HepG2 (cell line): Measurements from ENCODE around the gene ADAMTS14. TPM values are rescaled to one million over a fixed set of nuclear protein-coding genes. Genes with fewer than 3 reads are reported as not detected.

Experiments
- ATAC-seq: fragments of 200-7000 bp; cut with Tn5 transposase; 3 replicates; pipeline ENCODE4 v1.9.1; 2020; ENCODE audit warnings: mild to moderate bottlenecking, moderate library complexity
- BruUV-seq: library from RNA; stranded (reverse); fragments of 400-500 nt; replicated peaks from 2 replicates; lab custom pipeline; 2021; lab: Mats Ljungman, UMichigan
- CTCF ChIA-PET: fragments of 300-600 bp; formaldehyde crosslinking; extraction: SDS; loops from one replicate; lab custom pipeline; 2021; ENCODE audit warnings: low total read pairs, inconsistent platforms, low intra/inter-chr PET ratio; lab: Yijun Ruan, JAX
- POLR2A ChIA-PET: fragments of 350-600 bp; sonication (Branson Sonifier 250); formaldehyde crosslinking; loops from one replicate; lab custom pipeline; 2020; ENCODE audit warnings: antibody characterized with exemption, inconsistent platforms; lab: Yijun Ruan, JAX
- DNase-seq: peaks from one replicate; pipeline ENCODE4 v3.0.0-alpha.2; 2015; ENCODE audit warnings: low spot score
- FAIRE-seq: peaks from 3 replicates; lab custom pipeline; 2011; peaks lifted over from hg19 to GRCh38; lab: Jason Lieb, UNC
- H2AFZ ChIP-seq: one replicate; pipeline ENCODE4 v1.6.1; 2011; ENCODE audit warnings: low read length, inconsistent platforms
- H3K27ac ChIP-seq: fragments of 300-600 bp; 3 replicates; pipeline ENCODE4 v1.8.0; 2011; ENCODE audit warnings: mixed run types, mild to moderate bottlenecking, mixed read lengths, low read length, inconsistent platforms; ENCODE audit not compliant: insufficient read depth; ENCODE audit errors: extremely low read length
- H3K27me3 ChIP-seq, 2 experiments: fragments of 200-600 bp in 1 of 2; 2 replicates in 1 of 2; 3 replicates in 1 of 2; pipeline versions ENCODE4 v1.6.0 to v1.8.0; 2011; ENCODE audit warnings: low read length in 2 of 2, mild to moderate bottlenecking in 2 of 2, moderate library complexity in 2 of 2, inconsistent platforms in 1 of 2; ENCODE audit not compliant: insufficient read depth in 2 of 2, control insufficient read depth in 1 of 2
- H3K36me3 ChIP-seq, 2 experiments: fragments of 200-600 bp in 1 of 2; replicated peaks in 1 of 2; 2 replicates in 1 of 2; 3 replicates in 1 of 2; pipeline versions ENCODE4 v1.5.1 to v1.8.0; 2011; ENCODE audit warnings: low read length in 2 of 2, inconsistent platforms in 1 of 2; ENCODE audit not compliant: insufficient read depth in 2 of 2, control insufficient read depth in 1 of 2
- H3K4me1 ChIP-seq: 2 replicates; pipeline ENCODE4 v1.5.1; 2012; ENCODE audit warnings: low read length, inconsistent platforms; ENCODE audit not compliant: insufficient read depth
- H3K4me2 ChIP-seq: 2 replicates; pipeline ENCODE4 v1.6.0; 2011; ENCODE audit warnings: low read depth, low read length, inconsistent platforms
- H3K4me3 ChIP-seq, 3 experiments: fragments of 200-600 bp in 1 of 3; sonication (generic), shearing (Covaris generic) in 1 of 3; replicated peaks in 1 of 3; 2 replicates each; pipeline ENCODE4 v1.5.1; 2011 to 2016; ENCODE audit warnings: low read length in 3 of 3, inconsistent platforms in 2 of 3, low read depth in 2 of 3, mild to moderate bottlenecking in 2 of 3, control low read depth in 1 of 3, mixed read lengths in 1 of 3; ENCODE audit not compliant: insufficient read depth in 1 of 3
- H3K79me2 ChIP-seq: one replicate; pipeline ENCODE4 v1.6.1; 2011; ENCODE audit warnings: low read length, inconsistent platforms; ENCODE audit not compliant: insufficient read depth
- H3K9ac ChIP-seq: 2 replicates; pipeline ENCODE4 v1.6.0; 2011; ENCODE audit warnings: mild to moderate bottlenecking, low read depth, low read length, inconsistent platforms; ENCODE audit not compliant: insufficient read depth
- H3K9me3 ChIP-seq: 2 replicates; pipeline ENCODE4 v1.5.1; 2012; ENCODE audit warnings: mild to moderate bottlenecking, low read length
- H4K20me1 ChIP-seq: 2 replicates; pipeline ENCODE4 v1.6.0; 2011; ENCODE audit warnings: inconsistent platforms, mild to moderate bottlenecking, low read length, moderate library complexity; ENCODE audit not compliant: insufficient read depth
- CSRNP2 ChIP-seq: sonication (generic); formaldehyde crosslinking; conservative IDR thresholded peaks from 2 replicates; pipeline ENCODE4 v1.8.0; 2022; ENCODE audit warnings: low read depth, missing genetic modification reagents
- EEA1 ChIP-seq: sonication (generic); formaldehyde crosslinking; IDR thresholded peaks from 2 replicates; pipeline ENCODE4 v1.5.1; 2020; ENCODE audit warnings: mild to moderate bottlenecking, missing genetic modification reagents, borderline replicate concordance
- FOXP4 ChIP-seq: sonication (generic); formaldehyde crosslinking; IDR thresholded peaks from 2 replicates; pipeline ENCODE4 v1.4.0; 2020; ENCODE audit warnings: missing genetic modification reagents
- PATZ1 ChIP-seq: sonication (generic); formaldehyde crosslinking; IDR thresholded peaks from 2 replicates; pipeline ENCODE4 v1.4.0; 2020; ENCODE audit warnings: missing genetic modification reagents
- RFX5 ChIP-seq: IDR thresholded peaks from 2 replicates; pipeline ENCODE4 v1.6.1; 2011; ENCODE audit warnings: low read depth, low read length, improper control_type of control experiment
- TAF15 ChIP-seq: fragments of 200-400 bp; formaldehyde crosslinking; IDR thresholded peaks from one replicate; pipeline ENCODE4 v1.6.1; 2018; ENCODE audit warnings: mild to moderate bottlenecking, low read depth, low read length; ENCODE audit not compliant: poor library complexity, severe bottlenecking
- TRIM24 ChIP-seq: sonication (generic); formaldehyde crosslinking; IDR thresholded peaks from 2 replicates; pipeline ENCODE4 v1.8.0; 2022; ENCODE audit warnings: mild to moderate bottlenecking, missing genetic modification reagents
- ZBTB21 ChIP-seq: sonication (generic); formaldehyde crosslinking; IDR thresholded peaks from 2 replicates; pipeline ENCODE4 v1.4.0; 2020; ENCODE audit warnings: missing genetic modification reagents
- ZNF20 ChIP-seq: sonication (generic); formaldehyde crosslinking; IDR thresholded peaks from 2 replicates; pipeline ENCODE4 v1.4.0; 2020; ENCODE audit warnings: mild to moderate bottlenecking, moderate library complexity, missing genetic modification reagents
- ZNF264 ChIP-seq: sonication (generic); formaldehyde crosslinking; IDR thresholded peaks from 2 replicates; pipeline ENCODE4 v1.4.0; 2020; ENCODE audit warnings: missing genetic modification reagents
- ZNF383 ChIP-seq: sonication (generic); formaldehyde crosslinking; IDR thresholded peaks from 2 replicates; pipeline ENCODE4 v1.4.0; 2020; ENCODE audit warnings: missing genetic modification reagents, mild to moderate bottlenecking, borderline replicate concordance
- ZNF556 ChIP-seq: sonication (generic); formaldehyde crosslinking; IDR thresholded peaks from 2 replicates; pipeline ENCODE4 v1.4.0; 2020; ENCODE audit warnings: mild to moderate bottlenecking, missing genetic modification reagents, borderline replicate concordance
- ZNF776 ChIP-seq: sonication (generic); formaldehyde crosslinking; IDR thresholded peaks from 2 replicates; pipeline ENCODE4 v1.4.0; 2020; ENCODE audit warnings: mild to moderate bottlenecking, missing genetic modification reagents
- WGBS: methylation state at CpG from one replicate; pipeline ENCODE4 v1.1.6; 2017; ENCODE audit warnings: low lambda C conversion rate; 5-methylcytosine and 5-hydroxymethylcytosine counted together
- in situ Hi-C: cut with HindIII; loops from 2 replicates; pipeline ENCODE4 v1.10.0; 2017; ENCODE audit warnings: low pct_unique_long_range_greater_than_20kb; ENCODE audit not compliant: extremely low pct_ligation_motif_present
- intact Hi-C: fragments of 100-400 bp; cut with micrococcal nuclease; formaldehyde crosslinking; loops from one replicate; pipeline ENCODE4 v1.10.0; 2022; ENCODE audit not compliant: unreplicated experiment
- polyA plus RNA-seq, 8 experiments: library from polyadenylated mRNA; depleted of rRNA in 3 of 8; stranded (reverse) in 7 of 8; unstranded in 1 of 8; fragments of >200 nt; fragmentation: Illumina TruSeq in 4 of 8; extraction: Trizol in 4 of 8; gene quantifications; 2 replicates each; pipeline versions ENCODE4 v1.2.1 to v1.2.3, GENCODE V29; 2011 to 2016; ENCODE audit warnings: low read depth in 4 of 8, missing spikeins in 1 of 8, mixed read lengths in 1 of 8; ENCODE audit not compliant: insufficient read depth in 1 of 8
- total RNA-seq, 5 experiments: library from RNA; depleted of rRNA; stranded (reverse); fragments of >200 nt; fragmentation: Illumina TruSeq; extraction: Trizol; gene quantifications; 2 replicates each; pipeline ENCODE4 v1.2.3, GENCODE V29; 2016; ENCODE audit warnings: low read depth in 1 of 5

The ADAMTS14 gene
- total and polyA plus RNA-seq, 2 of the 13 experiments (the other 11 are each of a cell fraction or from before 2014, with no cell fraction given): 0.04 to 0.07 TPM

- 64% methylated on average over 1 of the region's 1 CpG for WGBS
- BruUV-seq: no TSS peak
- no peaks in the 10 kb centered on the region for H4K20me1 ChIP-seq
- no peak overlapping the region for H3K9ac ChIP-seq
- H3K9me3 ChIP-seq: no peaks in the 10 kb centered on the region
- H3K4me2 ChIP-seq: no peak overlapping the region
- DNase-seq (no peak), ATAC-seq (no peak), FAIRE-seq (no peak)
- H3K27ac ChIP-seq: no peak overlapping the region
- H3K79me2 ChIP-seq: no peaks in the 10 kb centered on the region
- ChIA-PET CTCF (no interaction called here), POLR2A (no interaction called here)
- H2AFZ ChIP-seq: no peak overlapping the region
- no peaks in the 10 kb centered on the region for H3K27me3 ChIP-seq
- in situ Hi-C loops (no loop called here), intact Hi-C loops (no loop called here)
- H3K4me3 ChIP-seq: no peak overlapping the region
- TF ChIP-seq ZNF264 (CRISPR knock-in tag): no peak
- peaks cover 21% of the 10 kb centered on the region for H3K4me1 ChIP-seq
- H3K36me3 ChIP-seq: no peaks in the 10 kb centered on the region
Measured at GRCh38 chr10:70733051-70733450, 60.7 kb downstream of the ADAMTS14 start.

- 20% methylated on average over 1 of the region's 3 CpGs for WGBS
- in situ Hi-C loops (no loop called here), intact Hi-C loops (no loop called here)
- POLR2A ChIA-PET: no interaction called here
- no peak for TF ChIP-seq TAF15
- no peak for TF ChIP-seq ZNF776 (CRISPR knock-in tag)
- no peak for TF ChIP-seq ZNF383
- no peak for TF ChIP-seq PATZ1 (CRISPR knock-in tag)
- no peak for TF ChIP-seq RFX5
- TF ChIP-seq ZNF556 (CRISPR knock-in tag): no peak
- no peak for TF ChIP-seq EEA1 (CRISPR knock-in tag)
- no peak for TF ChIP-seq CSRNP2 (CRISPR knock-in tag)
- no peak for TF ChIP-seq ZNF20 (CRISPR knock-in tag)
- TF ChIP-seq FOXP4 (CRISPR knock-in tag): no peak
- TF ChIP-seq ZBTB21 (CRISPR knock-in tag): no peak
- TF ChIP-seq TRIM24 (CRISPR knock-in tag): no peak
- Histone ChIP-seq H3K27me3 (no peaks in the 10 kb centered on the region), H2AFZ (no peak overlapping the region), H3K79me2 (no peaks in the 10 kb centered on the region), H3K9me3 (no peaks in the 10 kb centered on the region), H3K9ac (no peak overlapping the region), H4K20me1 (no peaks in the 10 kb centered on the region), H3K4me1 (peaks cover 24% of the 10 kb centered on the region), H3K4me3 (no peak overlapping the region), H3K36me3 (no peaks in the 10 kb centered on the region), H3K4me2 (no peak overlapping the region), H3K27ac (no peak overlapping the region)
- FAIRE-seq (no peak), ATAC-seq (no peak), DNase-seq (no peak)
- CTCF ChIA-PET: no interaction called here
- BruUV-seq: no TSS peak
Measured at GRCh38 chr10:70735161-70735560, 62.9 kb downstream of the ADAMTS14 start.
